Measurements from ENCODE around the gene PAQR7. TPM values are rescaled to one million over a fixed set of nuclear protein-coding genes. Genes with fewer than 3 reads are reported as not detected.

Gene PAQR7
- total RNA-seq, 1 experiment from 2014 or later, result 4.4 TPM

DNA sequence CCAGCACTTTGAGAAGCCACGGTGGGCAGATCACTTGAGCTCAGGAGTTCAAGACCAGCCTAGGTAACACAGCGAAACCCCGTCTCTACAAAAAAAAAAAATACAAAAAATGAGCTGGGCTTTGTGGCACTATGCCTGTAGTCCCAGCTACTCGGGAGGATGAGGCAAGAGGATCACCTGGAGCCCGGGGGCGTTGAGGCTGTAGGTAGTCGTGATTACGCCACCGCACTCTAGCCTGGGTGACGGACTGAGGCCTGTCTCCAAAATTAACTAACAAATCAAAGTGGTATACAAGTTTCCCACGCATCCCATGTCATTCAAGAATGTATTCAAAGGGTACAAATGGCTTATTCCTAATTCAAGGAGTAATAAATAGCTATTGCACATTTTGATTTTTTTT is 18.7 kb downstream of the PAQR7 start:
- Mint-ChIP-seq H3K27ac (ENCODE audit: low read depth, unreplicated experiment) (peak overlapping the region; percentile 33), H3K27me3 (ENCODE audit: insufficient read depth, unreplicated experiment) (no peaks in the 10 kb centered on the region), H3K4me3 (ENCODE audit: unreplicated experiment) (no peak overlapping the region), H3K4me1 (ENCODE audit: insufficient read depth, unreplicated experiment) (peaks cover 23% of the 10 kb centered on the region), H3K36me3 (ENCODE audit: insufficient read depth, unreplicated experiment) (no peaks in the 10 kb centered on the region), H3K9me3 (ENCODE audit: unreplicated experiment) (no peaks in the 10 kb centered on the region)
- peak; percentile 80 for DNase-seq (ENCODE audit: unreplicated experiment)
- ChIA-PET CTCF (interaction anchor here (0.6 to 2.0 kb wide), 4 partner anchors 25 to 141 kb away, joined by 3 to 5 read pairs (median 4); partner anchors contain the start of gene PAFAH2), POLR2A (interaction anchor here (0.9 to 2.8 kb wide), 6 partner anchors 9 to 37 kb away, joined by 3 to 15 read pairs (median 6); partner anchors contain the start of gene MTFR1L)
- no peak for TF ChIP-seq CTCF (IDR thresholded peaks at IDR 0.05; ENCODE audit: unreplicated experiment)
- BruUV-seq (replicated peaks), result TSS peak; percentile 14
- intact Hi-C loops (cut with micrococcal nuclease), result no loop called here

- no TSS peak for BruUV-seq (replicated peaks)
- Mint-ChIP-seq H3K9me3 (ENCODE audit: unreplicated experiment) (no peaks in the 10 kb centered on the region), H3K36me3 (ENCODE audit: insufficient read depth, unreplicated experiment) (no peaks in the 10 kb centered on the region), H3K27me3 (ENCODE audit: insufficient read depth, unreplicated experiment) (no peaks in the 10 kb centered on the region), H3K27ac (ENCODE audit: low read depth, unreplicated experiment) (peak overlapping the region; percentile 29), H3K4me1 (ENCODE audit: insufficient read depth, unreplicated experiment) (peaks cover 22% of the 10 kb centered on the region), H3K4me3 (ENCODE audit: unreplicated experiment) (no peak overlapping the region)
- ChIA-PET POLR2A (interaction anchor here (0.6 to 2.1 kb wide), 5 partner anchors 16 to 42 kb away, joined by 3 to 5 read pairs (median 5); no protein-coding TSS in a partner anchor), CTCF (interaction anchor here (0.9 kb wide), 1 partner anchor 19 kb away, joined by 3 read pairs; no protein-coding TSS in a partner anchor)
- TF ChIP-seq CTCF (IDR thresholded peaks at IDR 0.05; ENCODE audit: unreplicated experiment), result no peak
- intact Hi-C loops (cut with micrococcal nuclease), result no loop called here
- DNase-seq (ENCODE audit: unreplicated experiment), result peak; percentile 20
Observed at GRCh38 chr1:25854554-25854953, 21.0 kb downstream of the PAQR7 start.

DNA sequence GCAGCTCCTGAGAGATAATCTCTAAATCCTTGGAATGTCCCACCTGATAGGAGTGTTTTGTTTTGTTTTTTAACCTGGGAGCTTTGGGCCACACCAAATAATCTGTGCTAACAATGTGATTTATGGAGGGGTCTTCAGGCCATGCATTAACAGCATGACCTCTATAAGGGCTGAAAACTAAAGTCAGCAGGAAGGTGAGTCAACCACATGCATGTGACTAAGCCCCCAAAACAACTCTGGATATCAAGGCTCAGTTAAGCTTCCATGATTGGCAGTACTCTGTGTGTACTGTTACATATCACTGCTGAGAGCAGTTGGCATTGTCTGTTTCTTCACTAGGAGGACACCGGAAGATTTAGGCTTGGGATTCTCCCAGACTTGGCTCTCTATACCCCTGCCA is 27.0 kb downstream of the PAQR7 start:
- CTCF ChIA-PET, result interaction anchor here (0.6 to 1.5 kb wide), 2 partner anchors 9 to 569 kb away, joined by 3 read pairs; no protein-coding TSS in a partner anchor

DNA sequence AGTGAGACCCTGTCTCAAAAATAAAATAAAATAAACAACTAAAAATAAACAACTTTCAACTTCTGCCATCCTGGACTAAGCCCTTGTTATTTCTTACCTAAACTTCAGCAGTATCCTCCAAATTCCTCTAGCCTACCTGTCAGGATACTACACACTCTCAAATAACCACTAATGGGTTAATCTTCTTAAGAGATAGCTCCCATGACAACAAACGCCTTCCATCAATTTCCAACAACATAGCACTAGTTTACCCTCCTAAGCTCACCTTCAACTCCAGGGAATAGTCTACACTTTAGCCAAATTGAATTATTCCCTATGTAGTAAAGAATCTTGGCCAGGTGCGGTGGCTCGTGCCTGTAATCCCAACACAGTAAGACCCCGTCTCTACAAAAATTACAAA is 27.6 kb downstream of the PAQR7 start:
- Mint-ChIP-seq H3K27me3 (ENCODE audit: insufficient read depth, unreplicated experiment) (no peaks in the 10 kb centered on the region), H3K9me3 (ENCODE audit: unreplicated experiment) (no peaks in the 10 kb centered on the region), H3K27ac (ENCODE audit: low read depth, unreplicated experiment) (no peak overlapping the region), H3K4me3 (ENCODE audit: unreplicated experiment) (no peak overlapping the region), H3K36me3 (ENCODE audit: insufficient read depth, unreplicated experiment) (no peaks in the 10 kb centered on the region), H3K4me1 (ENCODE audit: insufficient read depth, unreplicated experiment) (peaks cover 17% of the 10 kb centered on the region)
- ChIA-PET POLR2A (interaction anchor here (0.9 to 3.2 kb wide), 5 partner anchors 8 to 48 kb away, joined by 3 to 15 read pairs (median 4); no protein-coding TSS in a partner anchor), CTCF (interaction anchor here (0.7 to 1.5 kb wide), 2 partner anchors 8 to 505 kb away, joined by 3 read pairs; no protein-coding TSS in a partner anchor)
- BruUV-seq (replicated peaks), result no TSS peak
- TF ChIP-seq CTCF (IDR thresholded peaks at IDR 0.05; ENCODE audit: unreplicated experiment), result no peak
- intact Hi-C loops (cut with micrococcal nuclease), result no loop called here
- DNase-seq (ENCODE audit: unreplicated experiment), result no peak

More for the DNA sequence above, 27.0 kb downstream of the PAQR7 start:
- POLR2A ChIA-PET, result interaction anchor here (0.9 to 3.2 kb wide), 6 partner anchors 9 to 24 kb away, joined by 3 to 15 read pairs (median 4); no protein-coding TSS in a partner anchor
- Mint-ChIP-seq H3K27me3 (ENCODE audit: insufficient read depth, unreplicated experiment) (no peaks in the 10 kb centered on the region), H3K36me3 (ENCODE audit: insufficient read depth, unreplicated experiment) (no peaks in the 10 kb centered on the region), H3K9me3 (ENCODE audit: unreplicated experiment) (no peaks in the 10 kb centered on the region), H3K4me3 (ENCODE audit: unreplicated experiment) (no peak overlapping the region), H3K4me1 (ENCODE audit: insufficient read depth, unreplicated experiment) (peaks cover 17% of the 10 kb centered on the region), H3K27ac (ENCODE audit: low read depth, unreplicated experiment) (peak overlapping the region; percentile 14)
- no TSS peak for BruUV-seq (replicated peaks)
- intact Hi-C loops (cut with micrococcal nuclease), result no loop called here
- DNase-seq (ENCODE audit: unreplicated experiment), result no peak
- no peak for TF ChIP-seq CTCF (IDR thresholded peaks at IDR 0.05; ENCODE audit: unreplicated experiment)

Data from MCF 10A (cell line).